NCI-H526 treated with DMSO at 0.1 percent for 48 hours (cell line): ENCODE data around the gene CEP126.
"Not testable (repeated sequence)": the region's sequence is repeated elsewhere in the genome, so short reads cannot be mapped to it uniquely, and the experiment has no call there.

Experiments
- DNase-seq: peaks from one replicate; lab custom pipeline; 2025; lab: John Stamatoyannopoulos, UW

The CEP126 gene

DNA sequence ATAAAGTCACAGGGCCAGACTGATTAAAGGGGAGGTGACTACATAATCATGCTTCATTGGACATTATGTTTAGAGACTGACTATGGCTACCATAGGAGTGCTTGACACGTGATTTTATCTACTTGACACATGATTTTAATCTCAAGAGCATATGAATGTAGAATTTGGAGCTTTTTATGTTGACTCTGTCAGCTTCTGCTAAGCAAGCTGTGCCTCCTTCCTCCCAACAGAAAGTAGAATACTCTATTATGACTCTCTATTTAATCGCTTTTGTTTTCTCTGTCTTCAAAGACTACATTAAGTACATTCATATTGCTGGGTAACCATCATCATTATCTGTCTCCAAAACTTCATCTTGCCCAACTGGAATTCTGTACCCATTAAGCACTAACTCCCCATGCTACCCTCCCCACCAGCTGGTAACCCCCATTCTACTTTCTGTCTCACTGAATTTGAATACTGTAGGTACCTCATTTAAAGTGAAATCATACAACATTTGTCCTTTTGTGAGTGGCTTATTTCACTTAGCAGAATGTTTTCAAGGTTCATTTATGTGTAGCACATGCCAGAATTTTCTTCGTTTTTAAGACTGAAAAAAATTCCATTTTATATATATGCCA is 26.2 kb downstream of the CEP126 start:
- no peak for DNase-seq

DNA sequence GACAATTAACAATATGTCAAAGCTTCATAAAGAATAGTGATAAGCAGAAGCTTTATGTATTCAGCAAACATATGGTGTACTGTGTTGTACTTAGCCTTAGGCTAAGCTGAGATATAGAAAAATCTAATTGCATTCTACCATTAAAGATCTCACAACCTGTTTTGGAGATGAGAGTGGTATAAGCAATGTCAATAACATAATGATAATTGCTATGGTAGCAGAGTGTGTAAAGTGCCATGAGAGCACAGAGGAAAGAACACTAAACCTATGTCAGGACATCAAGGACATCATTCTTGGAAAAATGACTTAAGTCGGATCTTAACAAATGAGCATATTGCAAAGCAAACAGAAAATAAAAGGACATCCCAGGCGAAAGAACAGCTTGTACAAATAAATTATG is 30.1 kb downstream of the CEP126 start:
- DNase-seq, result no peak

DNA sequence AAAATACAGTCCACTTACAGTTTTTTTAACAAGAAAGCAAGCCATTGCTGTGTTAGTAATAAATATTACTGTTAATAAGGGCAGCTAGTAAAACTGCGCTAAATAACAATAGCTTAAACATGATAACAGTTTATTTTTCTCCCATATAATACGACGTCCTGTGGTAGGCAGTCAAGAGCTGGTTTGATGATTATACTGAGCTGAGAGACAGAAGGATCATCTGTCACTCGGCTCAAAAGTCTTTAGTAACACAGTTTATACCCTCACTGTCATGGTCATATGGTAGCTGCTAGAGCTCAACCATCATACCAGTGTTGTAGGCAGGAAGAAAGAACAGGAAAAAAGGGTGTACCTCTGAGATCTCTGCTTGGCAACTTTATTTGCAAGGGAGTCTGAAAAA is 30.6 kb downstream of the CEP126 start:
- DNase-seq, result no peak

DNA sequence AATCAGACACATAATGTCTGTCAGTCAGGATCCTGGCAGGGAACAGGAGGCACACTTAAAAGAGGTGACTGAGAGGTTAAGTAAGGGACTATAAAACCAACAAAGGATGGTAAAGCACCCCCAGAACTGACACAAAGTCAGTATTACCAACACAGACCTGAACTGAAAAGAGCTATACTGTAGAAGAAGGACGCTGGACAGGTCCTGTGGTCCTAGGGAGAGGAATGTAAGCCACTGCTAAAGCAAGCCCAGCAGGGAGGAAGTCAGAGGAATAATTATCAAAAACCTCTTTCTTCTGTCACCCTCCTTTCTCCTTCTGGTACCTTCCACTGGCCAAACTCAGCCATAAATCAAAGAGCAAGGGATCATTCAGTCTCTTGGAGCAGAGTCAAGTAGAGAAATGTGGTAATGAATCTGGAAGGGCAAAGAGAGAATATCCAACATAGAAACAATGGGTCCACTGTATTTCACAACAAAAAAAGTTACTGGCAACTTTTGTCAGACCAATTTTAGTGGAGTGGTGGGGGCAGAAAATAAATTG is 34.9 kb downstream of the CEP126 start:
- no peak for DNase-seq

DNA sequence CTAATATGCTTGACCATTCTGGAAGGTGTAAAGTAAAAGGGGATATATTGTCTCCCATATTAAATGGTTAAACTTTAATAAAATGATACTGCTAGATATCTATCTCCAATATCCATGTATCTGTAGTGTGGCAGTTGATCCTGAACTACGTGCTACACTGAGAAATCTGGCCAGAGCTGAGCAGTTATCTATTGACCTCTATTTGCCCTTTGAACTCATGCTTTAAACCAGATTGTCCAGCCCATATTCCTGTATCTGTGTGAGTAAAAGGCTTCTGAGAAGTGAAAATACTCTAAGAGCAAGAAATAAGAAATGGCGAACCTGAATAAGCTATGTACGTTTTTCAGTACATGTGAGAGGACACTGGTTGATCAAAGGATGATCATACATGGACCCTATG is 40.5 kb downstream of the CEP126 start:
- no peak for DNase-seq

DNA sequence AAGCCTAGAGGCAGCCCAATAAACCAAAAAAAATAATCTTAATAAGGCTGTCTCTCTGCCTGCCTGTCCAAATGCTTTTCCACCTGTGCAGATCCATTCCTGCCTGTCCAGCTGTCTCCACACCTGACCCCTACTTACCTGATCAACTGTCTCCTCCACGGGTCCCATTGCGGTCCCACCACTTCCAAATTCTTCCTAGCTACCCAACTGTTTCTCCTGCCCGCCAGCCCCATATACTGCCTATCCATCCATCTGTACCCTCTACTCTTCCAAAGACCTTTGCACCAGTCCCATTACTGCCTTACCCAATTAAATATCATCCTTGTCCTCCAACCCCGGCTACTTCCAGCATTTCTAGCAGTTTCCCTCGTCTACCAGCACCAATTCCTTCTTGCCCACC is 40.9 kb downstream of the CEP126 start:
- DNase-seq, result no peak

DNA sequence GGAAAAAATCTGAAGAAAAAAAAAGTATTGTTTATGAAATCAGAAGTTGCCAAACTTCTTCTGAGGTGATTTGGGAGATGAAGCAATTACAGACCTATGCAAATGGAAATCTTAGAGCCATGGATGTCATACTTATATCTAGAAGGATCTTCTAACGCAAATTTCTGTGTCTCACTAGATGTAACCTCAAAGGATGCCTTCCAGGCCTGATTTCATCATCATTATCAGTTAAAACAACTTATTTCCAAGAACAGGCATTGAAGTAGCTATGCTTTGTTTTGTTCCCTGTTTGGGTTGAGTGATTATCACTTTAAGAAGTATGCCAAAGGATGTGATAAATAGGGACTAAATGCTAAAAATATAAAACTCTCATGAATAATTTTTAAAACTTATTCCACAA is 45.4 kb downstream of the CEP126 start:
- DNase-seq, result no peak

DNA sequence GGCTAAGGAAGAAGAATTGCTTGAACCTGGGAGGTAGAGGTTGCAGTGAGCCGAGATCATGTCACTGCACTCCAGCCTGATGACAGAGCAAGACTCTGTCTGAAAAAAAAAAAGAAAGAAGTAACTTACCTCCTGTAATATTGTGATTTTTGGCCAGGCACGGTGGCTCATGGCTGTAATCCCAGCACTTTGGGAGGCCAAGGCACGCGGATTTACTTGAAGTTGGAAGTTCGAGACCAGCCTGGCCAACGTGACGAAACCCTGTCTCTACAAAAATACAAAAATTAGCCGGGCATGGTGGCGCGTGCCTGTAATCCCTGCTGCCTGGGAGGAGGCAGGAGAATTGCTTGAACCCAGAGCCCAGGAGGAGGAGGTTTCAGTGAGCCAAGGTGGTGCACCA is 49.4 kb downstream of the CEP126 start:
- not testable (repeated sequence) for DNase-seq

DNA sequence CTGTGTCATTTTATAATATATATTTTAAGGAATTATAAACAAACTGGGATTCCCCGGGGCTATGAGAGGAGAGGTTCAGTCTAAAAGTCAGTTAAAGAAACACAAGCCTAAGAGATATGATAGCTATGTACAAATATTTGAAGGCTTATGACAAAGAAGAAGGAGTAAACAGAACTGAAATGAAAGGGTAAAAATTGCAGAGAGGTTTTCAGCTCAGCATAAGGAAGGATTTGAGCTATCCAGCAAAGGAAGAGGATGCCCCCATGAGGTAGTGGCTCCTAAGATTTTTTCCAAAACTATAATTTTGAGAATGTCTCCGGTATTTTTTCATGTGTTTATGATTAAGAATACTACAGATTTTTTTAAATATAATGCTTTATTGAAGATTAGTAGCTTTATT is 59.4 kb downstream of the CEP126 start:
- DNase-seq, result peak; percentile 9

DNA sequence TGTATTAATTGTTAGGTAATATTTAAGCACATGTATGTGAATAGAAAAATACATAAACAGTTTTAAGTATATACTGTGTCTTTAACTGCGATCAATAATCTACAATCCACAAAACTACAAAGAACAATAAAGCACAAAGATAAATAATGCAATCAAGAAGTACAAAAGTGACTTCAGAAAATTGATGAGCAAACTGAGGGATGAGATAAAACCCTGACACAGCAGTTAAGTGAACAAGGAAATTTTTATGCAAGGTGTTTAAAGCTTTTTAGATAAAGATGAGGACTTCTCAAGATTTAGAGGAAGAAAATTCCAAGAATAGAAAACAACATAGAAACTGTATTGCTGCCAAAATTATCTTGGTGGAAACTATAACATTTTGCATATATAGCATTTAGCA is 60.0 kb downstream of the CEP126 start:
- no peak for DNase-seq

DNA sequence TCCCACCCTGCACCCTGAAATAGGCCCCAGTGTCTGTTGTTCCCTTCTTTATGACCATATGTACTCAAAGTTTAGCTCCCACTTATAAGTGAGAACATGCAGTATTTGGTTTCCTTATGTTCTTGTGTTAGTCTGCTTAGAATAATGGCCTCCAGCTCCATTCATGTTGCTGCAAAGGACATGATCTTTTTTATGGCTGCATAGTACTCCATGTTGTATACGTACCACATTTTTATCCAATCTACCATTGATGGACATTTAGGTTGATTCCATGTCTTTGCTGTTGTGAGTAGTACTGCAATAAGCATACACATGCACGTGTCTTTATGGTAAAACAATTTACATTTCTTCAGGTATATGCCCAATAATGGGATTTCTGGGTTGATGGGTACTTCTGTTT is 60.9 kb downstream of the CEP126 start:
- DNase-seq, result no peak

DNA sequence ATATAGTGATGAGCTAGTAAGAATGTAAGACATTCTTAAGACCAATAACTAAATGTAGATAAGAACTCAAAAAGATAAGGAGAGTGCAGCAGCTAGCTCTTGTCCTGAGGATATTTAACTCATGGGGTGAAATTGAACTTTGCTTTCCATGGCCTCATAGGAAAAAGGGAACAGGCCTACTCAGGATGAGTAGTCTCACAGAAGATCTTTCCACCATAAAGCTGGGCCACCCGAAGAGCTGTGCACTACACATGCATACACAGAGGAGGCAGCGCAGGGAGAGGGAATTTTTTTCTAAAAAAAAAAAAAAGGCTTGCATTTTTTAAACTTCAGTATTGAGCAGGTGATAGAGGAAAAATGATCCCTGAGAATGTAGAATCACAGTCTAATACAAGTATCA is 72.6 kb downstream of the CEP126 start:
- no peak for DNase-seq

DNA sequence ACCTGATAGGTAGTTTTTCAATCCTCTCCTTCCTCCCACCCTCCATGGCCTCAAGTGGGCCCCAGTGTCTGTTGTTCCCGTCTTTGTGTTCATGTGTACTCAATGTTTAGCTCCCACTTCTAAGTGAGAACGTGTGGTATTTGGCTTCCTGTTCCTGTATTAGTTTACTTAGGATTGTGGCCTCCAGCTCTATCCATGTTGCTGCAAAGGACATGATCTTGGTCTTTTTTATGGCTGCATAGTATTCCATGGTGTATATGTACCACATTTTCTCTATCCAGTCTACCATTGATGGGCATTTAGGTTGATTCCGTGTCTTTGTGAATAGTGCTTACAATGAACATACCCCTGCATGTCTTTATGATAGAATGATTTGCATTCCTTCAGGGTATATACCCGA is 78.4 kb downstream of the CEP126 start:
- no peak for DNase-seq

DNA sequence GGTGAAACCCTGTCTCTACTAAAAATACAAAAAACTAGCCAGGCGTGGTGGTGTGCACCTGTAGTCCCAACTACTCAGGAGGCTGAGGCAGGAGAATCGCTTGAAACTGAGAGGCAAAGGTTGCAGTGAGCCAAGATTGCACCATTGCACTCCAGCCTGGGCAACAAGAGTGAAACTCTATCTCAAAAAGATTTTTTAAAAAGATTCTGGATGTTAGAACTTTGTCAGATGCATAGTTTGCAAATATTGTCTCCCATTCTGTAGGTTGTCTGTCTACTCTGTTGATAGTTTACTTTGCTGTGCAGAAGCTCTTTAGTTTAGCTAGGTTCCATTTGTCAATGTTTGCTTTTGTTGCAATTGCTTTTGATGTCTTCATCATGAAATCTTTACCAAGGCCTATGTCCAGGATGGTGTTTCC is 79.3 kb downstream of the CEP126 start:
- DNase-seq, result not testable (repeated sequence)

DNA sequence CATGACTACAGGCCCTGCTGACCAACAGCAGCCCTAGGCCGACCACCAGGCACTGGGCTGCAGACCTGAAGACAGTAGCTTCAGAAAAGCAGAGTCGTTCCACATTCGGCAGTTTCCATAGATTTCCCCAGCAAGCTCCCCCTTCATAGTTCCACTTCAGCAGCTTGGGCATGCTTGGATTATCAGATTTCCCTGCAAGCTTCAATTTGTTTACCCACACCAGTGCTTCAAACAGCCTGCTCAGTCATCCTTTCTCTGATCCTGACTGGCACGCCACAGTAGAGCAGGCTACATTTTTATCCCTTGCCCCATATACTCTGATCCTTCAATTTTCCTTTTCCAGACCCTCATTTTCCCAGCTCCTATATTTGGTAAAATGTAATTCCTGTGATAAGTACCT is 81.3 kb downstream of the CEP126 start:
- peak; percentile 87 for DNase-seq

DNA sequence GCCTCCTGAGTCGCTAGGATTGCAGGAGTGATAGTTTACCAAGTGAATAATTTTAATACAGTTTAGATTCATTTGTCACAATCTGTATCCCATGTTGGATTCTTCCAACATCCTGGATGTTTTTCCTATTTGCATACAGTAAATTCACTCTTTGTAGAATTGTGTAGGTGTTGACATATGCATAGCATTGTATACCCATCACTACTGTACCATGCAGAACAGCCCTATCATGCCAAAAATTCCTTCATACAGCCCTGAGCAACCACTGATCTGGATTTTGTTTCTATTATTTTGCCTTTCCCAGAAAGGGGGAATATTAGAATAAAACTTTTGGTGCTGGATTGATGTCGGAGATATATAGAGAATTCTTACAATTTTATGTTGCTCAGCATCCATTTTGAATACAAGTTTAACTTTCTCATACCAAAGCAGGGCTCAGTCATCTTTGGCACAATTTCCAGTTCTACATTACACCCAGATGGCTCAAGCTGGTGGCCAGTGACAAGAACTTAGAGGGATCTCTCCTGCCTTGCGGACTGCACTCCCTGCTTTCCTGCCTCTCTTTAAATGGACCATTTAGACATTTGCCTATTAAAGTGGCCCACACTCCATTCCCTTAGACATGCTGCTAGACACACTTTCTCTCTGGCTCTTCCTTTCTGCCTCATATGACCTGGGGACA is 87.0 kb downstream of the CEP126 start:
- DNase-seq, result no peak

DNA sequence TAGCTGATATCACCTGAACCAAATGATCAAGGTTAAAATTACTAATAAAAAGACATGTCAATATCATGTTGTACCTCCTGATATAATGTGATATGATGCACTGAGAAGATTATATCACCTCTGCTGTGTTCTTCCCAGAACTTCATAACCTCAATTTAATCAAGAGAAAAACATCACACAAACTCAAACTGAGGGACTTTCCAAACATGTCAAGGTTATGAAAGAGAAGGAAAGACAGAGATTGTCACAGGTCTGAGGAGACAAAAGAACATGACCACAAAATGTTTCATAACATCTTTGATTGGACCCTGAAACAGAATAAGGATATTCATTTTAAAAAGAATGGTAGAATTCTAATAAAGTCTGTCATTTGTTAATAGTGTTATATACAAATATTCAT is 89.4 kb downstream of the CEP126 start:
- DNase-seq, result no peak

DNA sequence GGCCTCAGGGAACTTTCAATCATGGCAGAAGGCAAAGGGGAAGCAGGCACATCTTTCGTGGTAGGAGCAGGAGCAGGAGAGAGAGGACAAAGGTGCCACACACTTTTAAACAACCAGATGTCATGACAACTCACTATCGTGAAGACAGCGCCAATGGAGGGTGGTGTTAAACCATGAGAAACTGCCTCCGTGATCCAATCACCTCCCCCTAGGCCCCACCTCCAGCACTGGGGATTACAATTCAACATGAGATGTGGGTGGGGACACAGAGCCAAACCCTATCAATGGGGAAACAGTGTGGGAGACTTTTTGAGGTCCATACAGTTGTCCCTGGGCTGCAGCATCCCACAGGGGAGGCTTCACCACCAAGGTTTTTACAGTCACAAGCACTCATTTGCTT is 90.5 kb downstream of the CEP126 start:
- no peak for DNase-seq

DNA sequence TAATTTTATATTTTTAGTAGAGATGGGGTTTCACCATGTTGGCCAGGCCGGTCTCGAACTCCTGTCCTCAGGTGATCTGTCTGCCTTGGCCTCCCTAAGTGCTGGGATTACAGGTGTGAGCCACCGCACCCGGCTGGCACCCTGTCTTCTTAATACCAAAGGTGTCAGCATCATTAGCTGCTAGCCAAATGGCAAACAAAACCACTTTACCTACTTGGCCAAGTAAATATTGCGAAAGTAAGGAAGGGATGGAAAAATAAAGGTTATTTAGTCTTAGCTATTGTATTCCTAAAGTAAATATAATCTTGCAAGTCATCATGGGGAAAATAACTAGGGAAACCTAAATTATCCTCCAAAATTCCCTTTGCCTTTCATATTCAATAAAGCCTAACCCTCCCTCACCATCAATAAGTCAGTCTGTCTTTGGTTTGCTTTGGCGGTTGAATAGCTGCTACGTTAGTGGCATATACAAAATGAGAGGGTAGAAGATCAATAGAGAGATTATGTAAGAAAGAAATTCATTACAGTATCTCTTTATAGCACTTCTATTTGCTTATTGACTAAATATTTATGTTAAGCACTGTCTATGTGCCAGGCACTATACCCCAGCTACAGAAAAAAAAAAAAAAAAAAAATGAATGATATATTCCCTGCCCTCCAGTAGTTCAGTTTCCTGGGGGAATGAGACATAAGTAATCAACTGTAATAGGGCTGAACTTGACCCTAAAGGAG is 92.2 kb downstream of the CEP126 start:
- no peak for DNase-seq

DNA sequence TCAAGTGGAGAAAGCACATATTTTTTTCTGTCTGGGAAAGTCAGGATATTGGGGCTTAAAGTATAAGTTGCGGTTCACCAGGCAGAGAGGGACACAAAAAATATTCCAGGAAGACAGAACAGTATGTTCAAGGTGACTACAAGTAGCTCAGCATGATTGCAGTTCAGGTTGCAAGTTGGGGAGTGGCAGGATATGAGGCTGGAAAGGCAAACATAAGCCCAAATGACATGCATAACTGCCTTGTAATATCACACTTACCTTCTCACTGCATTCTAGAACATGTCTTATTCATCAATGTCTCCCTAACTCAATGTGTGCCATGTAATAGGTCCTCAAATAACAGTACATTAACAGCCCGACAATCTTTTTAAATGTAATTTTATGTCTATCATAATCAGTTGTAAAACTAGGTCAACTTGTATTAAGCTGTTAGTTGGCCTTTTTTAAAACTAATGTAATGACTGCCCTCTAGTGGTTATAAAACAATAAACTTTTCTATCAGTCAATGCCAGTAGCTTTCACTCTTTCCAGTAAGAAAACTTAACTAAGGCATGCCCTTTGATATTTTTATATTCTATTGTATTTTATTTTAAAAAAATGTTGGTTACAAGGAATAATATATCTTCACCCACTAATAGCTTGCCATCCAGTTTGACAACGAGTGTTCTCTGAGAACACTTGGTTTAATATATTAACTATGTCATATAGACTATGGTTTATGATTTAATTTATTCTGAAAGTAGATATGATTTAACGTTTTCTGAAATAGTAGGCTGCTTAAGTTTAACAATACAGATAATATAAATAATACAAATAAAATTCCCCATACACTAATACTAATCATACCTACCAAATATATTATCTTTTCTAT is 93.0 kb downstream of the CEP126 start:
- peak; percentile 96 for DNase-seq

DNA sequence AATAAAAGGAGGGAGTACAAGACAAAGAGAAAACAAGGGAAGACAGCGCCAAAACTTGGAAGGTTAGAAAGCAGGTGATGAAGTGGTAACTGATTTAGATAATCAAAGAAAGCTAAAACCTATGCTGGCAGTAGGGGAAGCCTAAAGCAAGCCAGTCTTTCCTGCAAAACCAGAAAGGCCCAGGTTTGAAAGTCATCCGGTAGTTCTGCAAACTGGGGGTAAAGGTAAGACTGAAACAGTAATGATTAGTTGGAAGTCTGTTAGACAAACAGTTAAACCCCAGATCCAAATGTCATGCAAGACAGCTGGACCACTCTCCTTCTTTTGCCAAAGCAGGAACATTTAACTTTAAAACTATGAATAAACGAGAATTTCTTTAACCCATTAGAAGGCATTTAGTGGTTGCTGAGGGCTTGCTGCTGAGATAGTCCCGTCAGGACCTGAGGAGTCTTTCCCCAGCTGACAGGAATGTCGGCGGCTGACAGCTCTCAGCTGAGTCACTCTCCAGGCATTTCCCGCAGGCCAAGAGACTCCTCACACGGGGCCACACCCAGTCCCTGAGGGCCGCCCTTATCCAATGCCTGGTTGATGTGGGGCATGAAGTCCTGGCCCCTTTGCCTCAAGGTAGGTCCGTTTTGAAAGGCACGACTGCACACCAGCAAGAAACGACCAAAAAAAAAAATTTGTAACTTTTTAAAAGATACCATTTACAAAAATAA is 96.1 kb downstream of the CEP126 start:
- DNase-seq, result no peak

DNA sequence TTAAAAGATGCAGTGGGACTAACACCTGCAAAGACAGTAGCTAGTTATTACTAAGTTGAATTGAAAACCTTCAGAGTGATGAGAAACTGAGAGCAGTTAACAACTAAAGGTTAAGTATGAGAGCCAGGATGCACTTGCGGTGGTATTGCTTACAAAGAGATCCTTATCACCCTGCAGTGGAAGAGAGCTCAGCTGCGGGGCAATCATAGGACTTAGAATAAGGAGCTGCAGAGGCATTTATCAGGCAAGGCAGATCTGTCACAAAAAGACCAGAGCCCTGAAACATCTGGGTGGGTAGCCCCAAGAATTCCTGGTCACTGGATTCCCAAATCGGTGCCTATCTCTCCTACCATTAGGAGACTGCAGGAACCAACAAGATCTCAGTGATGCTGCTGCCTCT is 98.1 kb downstream of the CEP126 start:
- no peak for DNase-seq
